B cell (primary cell): ENCODE data around the gene MSX1. TPM values are rescaled to one million over a fixed set of nuclear protein-coding genes. Genes with fewer than 3 reads are reported as not detected.

ENCODE experiments used
- ATAC-seq: fragments of 200-7000 bp; cut with Tn5 transposase; one replicate; pipeline ENCODE4 v1.10.0; 2021; ENCODE audit warnings: low read depth, mild to moderate bottlenecking, moderate number of reproducible peaks, moderate library complexity
- CTCF ChIA-PET: fragments of 350-600 bp; sonication (Branson Sonifier 250); formaldehyde crosslinking; loops from one replicate; lab custom pipeline; 2021; ENCODE audit warnings: antibody characterized with exemption, inconsistent platforms; lab: Charles Lee
- POLR2A ChIA-PET: fragments of 350-600 bp; sonication (Branson Sonifier 250); formaldehyde crosslinking; loops from one replicate; lab custom pipeline; 2021; ENCODE audit warnings: antibody characterized with exemption; lab: Charles Lee
- DNase-seq: peaks from one replicate; pipeline ENCODE4 v3.0.0; 2013
- H2AFZ ChIP-seq: 2 replicates; pipeline ENCODE4 v1.6.1; 2012; ENCODE audit warnings: mild to moderate bottlenecking, low read depth, low read length; ENCODE audit not compliant: insufficient read depth, poor library complexity, severe bottlenecking
- H3K27ac ChIP-seq, 2 donors: 1 replicate in 1 of 2; 2 replicates in 1 of 2; pipeline ENCODE4 v1.5.1; 2012 to 2013; ENCODE audit warnings: low read length in 2 of 2, mild to moderate bottlenecking in 2 of 2, moderate library complexity in 1 of 2
- H3K27me3 ChIP-seq, 4 experiments: fragments of 200-600 bp in 1 of 4; sonication (generic) in 1 of 4; replicated peaks in 1 of 4; 1 replicate in 2 of 4; 2 replicates in 2 of 4; pipeline versions ENCODE4 v1.6.1 to v1.7.0; 2013 to 2016; ENCODE audit warnings: low read length in 3 of 4, mild to moderate bottlenecking in 2 of 4, mixed read lengths in 1 of 4, moderate library complexity in 1 of 4; ENCODE audit not compliant: insufficient read depth in 4 of 4, control insufficient read depth in 3 of 4; ENCODE audit errors: control extremely low read depth in 1 of 4
- H3K36me3 ChIP-seq, 2 experiments: replicated peaks in 1 of 2; 1 replicate in 1 of 2; 2 replicates in 1 of 2; pipeline versions ENCODE4 v1.6.1 to v1.7.1; 2013; ENCODE audit warnings: low read length in 1 of 2; ENCODE audit not compliant: insufficient read depth in 2 of 2, control insufficient read depth in 1 of 2; ENCODE audit errors: control extremely low read depth in 1 of 2, extremely low read depth in 1 of 2
- H3K4me1 ChIP-seq, 2 donors: fragments of 200-600 bp in 1 of 2; sonication (generic) in 1 of 2; 1 replicate in 1 of 2; 2 replicates in 1 of 2; pipeline versions ENCODE4 v1.5.1 to v1.6.1; 2013 to 2017; ENCODE audit warnings: low read length in 2 of 2; ENCODE audit not compliant: control insufficient read depth in 2 of 2, insufficient read depth in 2 of 2
- H3K4me2 ChIP-seq: replicated peaks from 2 replicates; pipeline ENCODE3; 2012; ENCODE audit warnings: mild to moderate bottlenecking, low read depth, low read length; ENCODE audit not compliant: poor library complexity, severe bottlenecking
- H3K4me3 ChIP-seq, 5 experiments: fragments of 200-600 bp in 1 of 5; sonication (generic) in 1 of 5; 1 replicate in 3 of 5; 2 replicates in 2 of 5; pipeline versions ENCODE4 v1.5.1 to v1.7.0; 2011 to 2016; ENCODE audit warnings: low read length in 4 of 5, mild to moderate bottlenecking in 4 of 5, low read depth in 2 of 5, control low read depth in 1 of 5, moderate library complexity in 1 of 5; ENCODE audit not compliant: insufficient read depth in 1 of 5; ENCODE audit errors: control extremely low read depth in 1 of 5, extremely low read depth in 1 of 5
- H3K79me2 ChIP-seq: fragments of 200-600 bp; sonication (generic); one replicate; pipeline ENCODE4 v1.6.0; 2016; ENCODE audit warnings: low read length; ENCODE audit not compliant: control insufficient read depth, insufficient read depth
- H3K9ac ChIP-seq: fragments of 200-600 bp; sonication (generic); 2 replicates; pipeline ENCODE4 v1.6.1; 2017; ENCODE audit warnings: mild to moderate bottlenecking, low read length, moderate library complexity
- H3K9me3 ChIP-seq, 3 donors: one replicate each; pipeline versions ENCODE4 v1.6.1 to v1.7.1; 2013; ENCODE audit warnings: low read length in 2 of 3; ENCODE audit not compliant: control insufficient read depth in 2 of 3, insufficient read depth in 1 of 3; ENCODE audit errors: control extremely low read depth in 1 of 3
- H4K20me1 ChIP-seq: 2 replicates; pipeline ENCODE4 v1.6.0; 2012; ENCODE audit warnings: mild to moderate bottlenecking, low read length; ENCODE audit not compliant: insufficient read depth, control insufficient read depth, poor library complexity, severe bottlenecking
- H3K27ac Mint-ChIP-seq: one replicate; pipeline ENCODE4 v1.8.0; 2021; ENCODE audit warnings: mixed read lengths
- H3K27me3 Mint-ChIP-seq: one replicate; pipeline ENCODE4 v1.8.0; 2021; ENCODE audit warnings: mixed read lengths
- H3K4me1 Mint-ChIP-seq: one replicate; pipeline ENCODE4 v1.8.0; 2021; ENCODE audit warnings: mixed read lengths
- H3K4me3 Mint-ChIP-seq: one replicate; pipeline ENCODE4 v1.8.0; 2021; ENCODE audit warnings: mixed read lengths
- H3K9me3 Mint-ChIP-seq: one replicate; pipeline ENCODE4 v1.8.0; 2022; ENCODE audit warnings: mixed read lengths; ENCODE audit not compliant: insufficient read depth
- CTCF ChIP-seq: fragments of 200-600 bp; IDR thresholded peaks from one replicate; pipeline ENCODE4 v1.8.0; 2022; ENCODE audit warnings: antibody characterized with exemption, mild to moderate bottlenecking
- EZH2 ChIP-seq: IDR thresholded peaks from 2 replicates; pipeline ENCODE4 v1.6.1; 2012; ENCODE audit warnings: borderline replicate concordance, low read depth, mild to moderate bottlenecking, moderate library complexity, low read length; ENCODE audit not compliant: insufficient read depth, poor library complexity, severe bottlenecking
- WGBS: methylation state at CpG from one replicate; pipeline ENCODE4 v1.1.5; 2013; ENCODE audit warnings: missing lambda C conversion rate; ENCODE audit not compliant: insufficient coverage; 5-methylcytosine and 5-hydroxymethylcytosine counted together
- intact Hi-C: fragments of 100-400 bp; cut with micrococcal nuclease; formaldehyde crosslinking; loops from one replicate; pipeline ENCODE4 v1.10.0; 2022
- polyA plus RNA-seq: library from polyadenylated mRNA; depleted of rRNA; stranded (reverse); fragments of >200 nt; gene quantifications from 2 replicates; pipeline ENCODE4 v1.2.3, GENCODE V29; 2012
- total RNA-seq, 2 donors: library from RNA; stranded (reverse); fragments of 120-200 nt in 1 of 2; gene quantifications; 1 replicate in 1 of 2; 2 replicates in 1 of 2; pipeline versions ENCODE4 v1.2.3 to v1.2.4, GENCODE V29; 2013 to 2022

MSX1 gene
- total and polyA plus RNA-seq, 2 donors (not counting 1 experiment from before 2014, with no cell fraction given) = 0.09 TPM; not detected in 1

DNA sequence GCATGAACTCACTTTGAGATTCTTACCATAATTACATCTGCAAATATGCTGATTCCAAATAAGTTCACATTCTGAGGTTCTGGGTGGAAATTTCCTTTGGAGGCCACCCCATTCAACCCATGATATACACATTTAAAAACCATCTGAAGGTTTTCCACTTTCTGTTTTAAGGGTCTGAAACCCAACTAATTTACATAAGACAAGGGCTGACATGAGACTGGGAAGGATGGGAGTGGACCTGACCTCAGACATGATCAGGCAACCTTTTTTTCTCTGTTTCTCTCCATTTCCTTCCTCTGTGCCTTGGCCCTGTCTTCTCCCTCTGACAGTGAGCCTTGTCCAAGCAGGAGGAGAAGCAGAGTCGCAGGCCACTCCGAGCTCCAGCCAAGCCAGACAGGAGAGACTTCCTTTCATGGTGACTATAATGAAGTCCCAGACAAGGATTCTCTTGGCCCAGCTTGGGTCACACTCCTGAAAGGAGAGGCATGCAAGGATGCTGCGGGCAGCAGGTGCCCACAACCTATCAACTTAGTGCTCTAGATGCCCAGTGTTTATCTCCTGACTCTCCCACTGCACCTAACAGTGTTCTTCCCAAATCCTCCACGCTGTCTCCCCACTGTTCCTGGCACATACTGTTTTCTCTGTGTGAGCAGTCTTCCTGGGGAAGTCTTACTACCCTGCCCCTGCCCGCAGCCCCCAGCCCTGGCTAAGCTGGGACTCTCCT is 39.9 kb downstream of the MSX1 start:
- ATAC-seq = no peak

DNA sequence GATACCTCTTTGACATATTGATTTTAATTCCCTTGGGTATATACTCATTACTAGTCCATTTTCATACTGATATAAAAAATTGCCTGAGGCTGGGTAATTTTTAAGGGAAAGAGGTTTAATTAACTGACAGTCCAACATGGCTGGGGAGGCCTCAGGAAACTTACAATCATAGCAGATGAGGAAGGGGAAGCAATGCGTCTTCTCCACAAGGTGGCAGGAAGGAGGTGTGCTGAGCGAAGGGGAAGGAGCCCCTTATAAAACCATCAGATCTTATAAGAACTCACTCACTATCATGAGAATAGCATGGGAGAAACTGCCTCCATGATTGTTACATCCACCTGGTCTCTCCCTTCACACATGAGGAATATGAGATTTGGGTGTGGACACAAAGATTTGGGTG is 42.4 kb downstream of the MSX1 start:
- WGBS = no CpG with 5 or more reads among the region's 2 CpGs
- Histone ChIP-seq H3K4me2 (no peak overlapping the region), H3K27me3 (peaks cover 0 to 2% (median 0%) of the 10 kb centered on the region in 4 experiments), H3K27ac (no peak overlapping the region), H3K36me3 (no peaks in the 10 kb centered on the region), H3K9ac (no peak overlapping the region), H4K20me1 (no peaks in the 10 kb centered on the region), H3K4me1 (no peaks in the 10 kb centered on the region), H3K79me2 (no peaks in the 10 kb centered on the region), H3K9me3 (peaks cover 0 to 7% (median 3%) of the 10 kb centered on the region in 3 donors), H2AFZ (no peak overlapping the region), H3K4me3 (no peak overlapping the region)
- intact Hi-C loops = loop anchor here (5.0 to 10.0 kb wide), 2 partner anchors 40 to 93 kb away; no protein-coding TSS in a partner anchor
- Mint-ChIP-seq H3K9me3 (no peaks in the 10 kb centered on the region), H3K4me1 (no peaks in the 10 kb centered on the region), H3K27me3 (peaks cover 18% of the 10 kb centered on the region), H3K27ac (no peak overlapping the region), H3K4me3 (no peak overlapping the region)
- DNase-seq = peak; percentile 42
- ChIA-PET CTCF (interaction anchor here (0.7 to 1.9 kb wide), 5 partner anchors 92 to 882 kb away, joined by 3 to 9 read pairs (median 3); no protein-coding TSS in a partner anchor), POLR2A (interaction anchor here (0.6 kb wide), 1 partner anchor 443 kb away, joined by 4 read pairs; no protein-coding TSS in a partner anchor)
- peak; percentile 31 for ATAC-seq
- TF ChIP-seq EZH2 (no peak), CTCF (peak; percentile 35)

More for the DNA sequence above, 39.9 kb downstream of the MSX1 start:
- no peak overlapping the region for H3K4me3 Mint-ChIP-seq
- Histone ChIP-seq H2AFZ (no peak overlapping the region), H3K9ac (no peak overlapping the region), H3K36me3 (no peaks in the 10 kb centered on the region), H3K4me2 (no peak overlapping the region), H3K9me3 (peaks cover 0 to 7% (median 1%) of the 10 kb centered on the region in 3 donors), H3K79me2 (no peaks in the 10 kb centered on the region), H3K4me3 (no peak overlapping the region), H3K27ac (no peak overlapping the region), H3K27me3 (no peaks in the 10 kb centered on the region), H4K20me1 (no peaks in the 10 kb centered on the region), H3K4me1 (no peaks in the 10 kb centered on the region)
- POLR2A ChIA-PET = no interaction called here
- no peak for DNase-seq
- no peaks in the 10 kb centered on the region for H3K9me3 Mint-ChIP-seq
- H3K27ac Mint-ChIP-seq = no peak overlapping the region
- no peaks in the 10 kb centered on the region for H3K4me1 Mint-ChIP-seq
- WGBS = 97% methylated on average over 5 of the region's 5 CpGs
- intact Hi-C loops = no loop called here
- H3K27me3 Mint-ChIP-seq = peaks cover 13% of the 10 kb centered on the region
- CTCF ChIA-PET = no interaction called here
- TF ChIP-seq EZH2 = no peak
